ENCODE results near the gene ITGAE.

- TF ChIP-seq POLR2A (IDR thresholded peaks at IDR 0.05) (no peak), CTCF (IDR thresholded peaks at IDR 0.05) (no peak)
These were observed at the start of gene ITGAE for GRCh38 chr17:3800362-3801271.
